HG02798 (cell line): ENCODE data around the gene FAIM.
"Not testable (repeated sequence)": the region's sequence is repeated elsewhere in the genome, so short reads cannot be mapped to it uniquely, and the experiment has no call there.

Source experiments
- ATAC-seq: cut with Tn5 transposase; IDR thresholded peaks from one replicate; pipeline ENCODE4 v1.9.1; 2021; ENCODE audit warnings: mild to moderate bottlenecking; ENCODE audit not compliant: unreplicated experiment, poor library complexity

FAIM gene

DNA sequence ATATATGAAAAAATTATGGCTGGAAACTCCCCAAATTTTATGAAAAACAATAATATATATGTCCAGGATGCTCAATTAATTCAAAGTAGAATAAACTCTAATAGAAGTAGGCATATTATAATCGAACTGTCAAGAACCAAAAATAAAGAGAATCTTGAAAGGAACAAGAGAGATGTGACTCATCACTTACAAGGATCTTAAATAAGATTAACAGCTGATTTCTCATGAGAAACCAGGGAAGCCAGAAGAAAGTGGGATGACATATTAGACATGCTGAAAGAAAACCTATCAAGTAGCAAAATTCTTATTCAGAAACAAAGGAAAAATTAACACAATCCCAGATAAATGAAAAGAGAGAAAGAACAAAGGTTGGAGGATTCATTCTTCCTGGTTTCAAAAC lies 66.8 kb downstream of the FAIM start:
- no peak for ATAC-seq

DNA sequence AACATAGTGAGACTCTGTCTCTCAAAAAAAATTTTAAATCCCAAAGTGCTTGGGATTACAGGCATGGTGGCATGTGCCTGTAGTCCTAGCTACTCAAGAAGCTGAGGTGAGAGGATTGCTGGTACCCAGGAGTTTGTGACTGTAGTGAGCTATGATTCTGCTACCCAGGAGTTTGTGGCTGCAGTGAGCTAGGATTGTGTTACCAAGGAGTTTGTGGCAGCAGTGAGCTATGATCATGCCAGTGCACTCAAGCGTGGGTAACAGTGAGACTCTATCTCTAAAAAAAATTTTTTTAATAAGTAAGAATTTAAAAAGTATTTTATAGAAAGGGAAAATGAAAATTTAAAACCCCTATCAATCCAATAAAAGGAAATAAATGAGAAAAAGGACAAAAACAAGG lies 69.5 kb downstream of the FAIM start:
- no peak for ATAC-seq

DNA sequence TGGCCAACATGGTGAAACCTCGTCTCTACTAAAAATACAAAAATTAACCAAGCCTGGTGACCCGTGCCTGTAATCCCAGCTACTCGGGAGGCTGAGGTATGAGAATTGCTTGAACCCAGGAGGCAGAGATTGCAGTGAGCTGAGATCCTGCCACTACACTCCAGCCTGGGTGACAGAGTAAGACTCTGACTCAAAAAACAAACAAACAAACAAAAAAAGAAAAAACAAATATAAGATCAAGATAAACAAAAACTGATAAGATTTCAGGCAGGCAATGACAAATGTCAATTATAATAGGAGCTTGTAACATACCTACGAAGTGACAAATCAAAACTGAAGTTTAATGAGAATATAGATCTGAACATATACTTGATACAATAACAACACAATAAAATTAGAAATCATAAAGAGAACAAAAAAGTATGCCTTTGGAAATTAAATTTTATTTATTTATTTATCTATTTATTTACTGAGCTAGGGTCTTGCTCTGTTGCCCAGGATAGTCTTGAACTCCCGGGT lies 70.4 kb downstream of the FAIM start:
- ATAC-seq = no peak

DNA sequence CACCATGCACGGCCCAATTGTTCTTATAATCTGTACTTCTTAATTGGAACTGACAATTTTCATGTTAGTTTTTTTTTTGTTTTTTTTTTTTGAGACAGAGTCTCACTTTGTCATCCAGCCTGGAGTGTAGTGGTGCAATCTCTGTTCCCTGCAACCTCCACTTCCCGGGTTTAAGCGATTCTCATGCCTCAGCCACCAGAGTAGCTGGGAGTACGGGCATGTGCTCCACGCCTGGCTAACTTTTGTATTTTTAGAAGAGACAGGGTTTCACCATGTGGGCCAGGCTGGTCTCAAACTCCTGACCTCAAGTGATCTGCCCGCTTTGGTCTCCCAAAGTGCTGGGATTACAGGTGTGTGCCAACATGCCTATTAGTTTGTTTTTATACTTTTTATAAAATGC lies 72.4 kb downstream of the FAIM start:
- ATAC-seq = not testable (repeated sequence)

DNA sequence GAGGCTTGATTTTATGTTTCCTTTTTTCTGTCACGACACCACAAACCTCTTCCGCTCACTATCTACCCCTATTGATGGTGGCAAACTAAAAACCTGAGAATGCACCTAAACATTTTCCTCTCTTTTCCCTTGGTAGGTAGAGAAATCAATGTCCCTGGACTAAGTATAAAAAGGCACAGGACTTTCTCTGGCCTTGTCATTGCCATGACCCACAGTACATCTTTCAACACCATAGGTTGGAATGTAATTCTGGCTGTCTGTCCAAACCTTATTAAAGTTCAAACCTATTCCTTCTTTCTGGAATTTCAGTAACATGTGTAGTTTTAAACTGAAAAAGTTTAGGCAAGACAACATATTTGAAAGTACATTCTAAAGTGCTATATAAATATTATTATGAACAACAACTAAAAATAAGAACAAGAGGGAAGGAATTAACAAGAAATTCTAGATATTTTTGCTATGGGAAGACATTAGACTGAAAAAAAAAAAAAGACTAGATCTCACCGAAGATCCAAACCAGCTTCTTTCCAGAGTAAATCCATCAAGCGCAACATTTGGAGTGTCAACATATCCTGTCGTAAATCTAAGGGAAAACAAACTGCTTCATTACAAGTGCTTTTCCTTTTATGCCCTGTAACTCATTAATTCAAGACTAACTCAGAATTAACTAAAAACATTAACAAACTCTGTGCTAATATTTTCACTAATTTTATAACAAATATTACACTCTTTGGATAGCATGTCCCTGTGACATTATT lies 73.1 kb downstream of the FAIM start:
- ATAC-seq = no peak

DNA sequence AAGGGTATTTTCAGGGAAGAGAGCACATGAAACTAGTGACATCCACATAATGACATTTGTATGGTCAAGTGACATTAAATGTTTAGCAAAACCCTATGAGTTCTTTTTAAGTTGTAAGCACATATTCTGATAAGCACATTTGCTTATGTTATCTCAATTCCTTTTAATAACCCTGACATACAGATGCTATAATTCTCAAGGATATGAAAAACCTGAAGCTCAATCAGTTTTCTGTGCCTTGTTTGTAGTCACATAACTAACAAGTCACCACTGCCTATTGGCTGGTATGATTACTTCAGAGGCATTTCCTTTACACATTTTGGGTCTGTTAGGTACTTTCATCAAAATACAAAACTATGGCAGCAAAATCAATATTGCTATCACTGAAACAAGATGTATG lies 74.1 kb downstream of the FAIM start:
- no peak for ATAC-seq
